Hematopoietic multipotent progenitor cell treated with erythropoietin and hydrocortisone succinate and interleukin-3 and kit ligand, for 15 days (in vitro differentiated cells): ENCODE results near the gene DAND5.
"Not testable (repeated sequence)": the region's sequence is repeated elsewhere in the genome, so short reads cannot be mapped to it uniquely, and the experiment has no call there.

Experiments
- DNase-seq: peaks from one replicate; pipeline ENCODE4 v3.0.0-alpha.2; 2015; ENCODE audit warnings: low spot score

DAND5 gene

DNA sequence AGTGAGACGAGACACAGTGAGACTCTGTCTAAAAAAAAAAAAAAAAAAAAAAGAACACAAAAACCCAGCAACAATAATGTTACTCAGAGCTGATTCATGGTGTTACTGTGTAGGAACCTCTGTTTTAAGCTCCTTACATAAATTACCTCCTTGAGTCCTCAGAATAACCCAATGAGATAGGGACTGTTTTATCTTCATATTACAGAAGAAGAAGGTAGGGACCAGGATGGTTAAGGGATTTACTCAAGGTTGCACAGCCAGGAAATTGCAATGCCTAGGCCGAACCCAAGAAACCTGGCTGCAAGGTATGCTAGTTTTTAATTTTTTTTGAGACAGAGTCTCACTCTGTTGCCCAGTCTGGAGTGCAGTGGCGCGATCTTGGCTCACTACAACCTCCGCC lies 1.5 kb upstream of the DAND5 start:
- DNase-seq: no peak

DNA sequence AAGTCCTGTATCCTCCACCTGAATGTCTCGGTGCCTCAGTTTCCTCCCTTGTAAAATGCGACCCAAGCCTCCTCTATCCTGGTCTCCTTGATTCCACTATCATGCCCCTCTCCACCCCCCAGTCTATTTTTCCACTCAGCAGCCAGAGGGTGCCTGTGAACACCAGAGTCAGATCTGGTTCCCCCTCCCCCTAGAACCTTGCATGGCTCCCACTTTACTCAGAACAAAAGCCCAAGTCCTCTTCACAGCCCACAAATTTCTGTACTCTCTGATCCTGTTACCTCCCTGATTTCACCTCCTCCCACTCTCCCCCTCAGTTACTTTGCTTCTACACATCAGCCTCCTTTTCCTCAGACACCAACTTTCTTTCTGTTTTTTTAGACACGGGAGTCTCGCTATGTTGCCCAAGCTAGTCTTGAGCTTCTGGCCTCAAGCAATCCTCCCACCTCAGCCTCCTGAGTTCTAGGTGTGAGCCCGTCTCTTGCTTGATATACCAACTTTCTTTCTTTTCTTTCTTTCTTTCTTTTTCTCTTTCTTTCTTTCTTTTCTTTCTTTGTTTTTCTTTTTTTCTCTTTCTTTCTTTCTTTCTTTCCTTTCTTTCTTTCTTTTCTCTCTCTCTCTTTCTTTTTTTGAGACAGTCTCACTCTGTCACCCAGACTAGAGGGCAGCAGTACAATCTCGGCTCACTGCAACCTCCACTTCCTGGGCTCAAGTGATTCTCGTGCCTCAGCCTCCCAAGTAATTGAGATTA lies 869 bp downstream of the DAND5 start:
- DNase-seq: no peak

- no peak for DNase-seq
These were observed 3.9 kb downstream of the DAND5 start for GRCh38 chr19:12973236-12973635.

GRCh38 chr19:12974301-12975220 lies 5.2 kb downstream of the DAND5 start:
- peak; percentile 73 for DNase-seq

DNA sequence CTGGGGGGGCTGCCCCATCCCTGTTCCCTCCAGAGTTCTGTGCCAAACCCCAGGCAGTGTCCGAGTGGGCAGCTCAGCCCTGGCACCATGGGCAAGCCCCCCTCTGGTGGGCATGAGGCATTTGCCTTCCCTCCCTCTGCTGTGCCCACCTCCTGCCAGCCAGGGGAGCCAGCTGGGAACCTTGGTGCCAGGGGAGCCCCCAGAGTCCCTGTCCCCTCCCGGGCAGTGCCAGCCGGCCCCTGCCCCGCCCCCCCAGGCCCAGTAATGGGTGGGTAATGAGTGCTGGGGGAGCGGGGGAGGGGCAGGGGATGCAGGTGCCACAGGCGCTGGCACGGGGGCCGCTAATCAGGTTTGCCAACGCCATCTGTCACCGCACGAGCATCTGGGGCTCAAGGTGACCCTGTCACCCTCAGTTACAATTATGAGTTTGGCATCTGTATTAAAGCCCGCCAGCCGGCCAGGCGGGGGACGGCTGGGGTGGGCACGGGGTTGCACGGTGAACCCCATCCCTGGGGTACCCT lies 5.9 kb downstream of the DAND5 start:
- no peak for DNase-seq

- not testable (repeated sequence) for DNase-seq
These were observed 6.7 kb downstream of the DAND5 start for GRCh38 chr19:12976109-12976508.

- no peak for DNase-seq
These were observed 10.6 kb downstream of the DAND5 start for GRCh38 chr19:12979974-12980373.

GRCh38 chr19:12982648-12983047 lies 13.3 kb downstream of the DAND5 start:
- no peak for DNase-seq

DNA sequence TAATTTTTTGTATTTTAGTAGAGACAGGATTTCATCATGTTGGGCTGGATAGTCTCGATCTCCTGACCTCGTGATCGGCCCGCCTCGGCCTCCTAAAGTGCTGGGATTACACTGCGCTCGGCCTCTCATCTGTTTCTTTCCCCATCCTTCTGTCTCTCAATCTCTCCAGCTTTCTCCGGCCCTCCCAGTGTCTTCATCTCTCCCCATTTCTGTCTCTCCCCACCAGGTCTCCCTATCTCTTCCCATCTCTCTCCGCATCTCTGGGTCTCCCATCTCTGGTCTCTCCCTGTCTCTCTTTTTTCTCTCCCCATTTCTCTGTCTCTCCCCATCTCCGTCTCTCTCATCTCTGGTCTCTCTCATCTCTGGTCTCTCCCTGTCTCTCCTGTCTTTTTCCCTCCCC lies 13.7 kb downstream of the DAND5 start:
- no peak for DNase-seq

DNA sequence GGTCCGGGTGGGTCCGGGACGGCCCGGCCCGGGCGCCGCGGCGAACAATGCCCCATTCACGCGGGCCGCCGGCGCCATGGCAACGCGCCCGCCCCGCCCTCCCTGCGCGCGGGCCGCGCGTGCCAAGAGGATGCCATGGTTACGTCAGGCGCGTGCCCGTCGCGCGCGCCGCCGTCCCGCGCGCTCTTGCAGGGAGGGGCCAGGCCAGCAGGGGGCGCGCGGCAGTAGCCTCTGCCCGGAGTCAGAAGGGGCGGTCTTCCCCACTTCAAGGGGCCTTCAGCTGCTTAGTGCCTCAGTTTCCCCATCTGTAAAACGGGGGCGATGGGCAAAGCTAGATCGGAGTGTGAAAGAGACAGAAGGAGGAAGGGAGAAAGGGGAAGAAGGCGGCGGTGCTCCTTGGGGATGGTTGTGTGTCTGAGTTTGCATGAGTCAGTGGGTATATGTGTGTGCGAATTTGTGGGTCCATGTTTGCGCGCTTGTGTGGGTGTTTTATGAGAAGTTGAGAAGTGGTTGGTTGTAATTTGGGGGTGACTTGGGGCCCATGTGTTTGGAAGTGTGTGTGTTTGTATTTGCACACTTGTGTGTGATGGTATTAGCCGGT lies 14.3 kb downstream of the DAND5 start:
- peak; percentile 85 for DNase-seq

GRCh38 chr19:12984143-12984627 lies 14.8 kb downstream of the DAND5 start:
- no peak for DNase-seq

DNA sequence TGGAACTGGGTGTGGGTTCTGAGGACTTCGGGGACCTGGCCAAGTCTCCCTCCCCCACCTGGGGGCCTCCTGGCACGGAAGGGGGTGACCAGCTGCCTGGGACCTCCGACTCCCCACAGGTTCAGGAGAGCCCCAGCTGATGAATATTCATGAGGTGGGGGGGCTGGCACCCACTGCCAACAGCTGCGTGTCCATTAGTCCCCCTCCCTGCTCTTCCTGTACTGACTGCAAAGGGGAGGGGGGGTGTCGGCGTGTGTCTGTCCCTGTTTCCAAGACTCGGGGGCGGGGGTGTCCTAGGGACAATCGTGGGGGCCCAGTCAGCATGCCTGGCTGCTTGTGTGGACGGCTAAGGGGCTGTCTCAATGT lies 15.3 kb downstream of the DAND5 start:
- no peak for DNase-seq

- DNase-seq: no peak
These were observed 15.8 kb downstream of the DAND5 start for GRCh38 chr19:12985049-12985776.

DNA sequence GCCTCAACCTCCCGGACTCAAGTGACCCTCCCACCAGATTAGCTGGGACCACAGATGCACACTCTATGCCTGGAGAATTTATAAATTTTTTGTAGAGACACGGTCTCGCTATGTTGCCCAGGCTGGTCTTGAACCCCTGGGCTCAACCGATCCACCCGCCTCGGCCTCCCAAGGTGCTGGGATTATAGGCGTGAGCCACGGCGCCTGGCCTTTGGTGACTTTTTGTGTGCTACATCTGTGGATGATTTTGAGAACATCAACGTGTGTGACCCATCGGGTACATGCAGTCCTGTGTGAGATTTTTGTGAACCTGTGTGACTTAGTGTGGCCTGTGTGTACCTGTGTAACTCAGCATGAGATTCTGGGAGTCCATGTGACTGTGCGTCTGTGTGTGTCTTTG lies 17.4 kb downstream of the DAND5 start:
- DNase-seq: no peak

DNA sequence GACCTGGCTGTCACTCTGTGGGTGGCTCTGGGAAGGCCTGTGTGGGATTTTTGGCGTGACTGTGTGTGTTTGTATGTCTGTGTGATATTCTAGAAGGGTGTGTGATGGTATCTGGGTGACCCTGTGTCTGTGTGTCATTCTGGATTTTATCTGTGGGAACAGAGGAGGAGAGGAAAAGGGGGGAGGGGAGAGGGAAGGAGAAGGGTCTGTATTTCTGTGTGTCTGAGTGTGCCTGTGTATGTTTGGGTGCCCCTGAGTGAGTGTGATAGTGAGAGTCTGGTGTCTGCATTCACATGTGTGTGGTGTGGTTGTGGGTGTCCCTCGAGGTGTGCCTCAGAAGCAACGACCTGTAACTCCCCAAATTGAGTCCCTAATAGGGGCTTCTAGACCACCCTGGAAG lies 17.8 kb downstream of the DAND5 start:
- no peak for DNase-seq

GRCh38 chr19:12987781-12988180 lies 18.4 kb downstream of the DAND5 start:
- no peak for DNase-seq

DNA sequence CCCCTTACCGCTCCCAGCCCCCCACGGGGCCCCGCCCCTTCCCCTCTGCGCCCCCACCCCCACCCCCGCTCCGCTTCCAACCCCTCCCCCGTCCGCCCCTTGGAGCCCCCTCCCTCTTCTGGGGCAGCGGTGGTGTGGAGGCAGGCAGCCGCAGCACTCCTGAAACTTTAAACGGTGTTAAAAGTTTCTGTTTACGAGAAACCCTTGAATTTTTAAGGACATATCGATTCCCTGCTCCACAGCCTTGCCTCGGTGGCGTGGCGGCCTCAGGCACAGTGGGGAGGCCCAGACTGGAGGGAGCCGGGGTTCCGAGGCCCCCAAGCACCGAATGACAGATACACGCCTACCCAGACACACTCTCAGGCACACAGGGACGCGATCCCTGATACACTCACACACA lies 21.1 kb downstream of the DAND5 start:
- no peak for DNase-seq

GRCh38 chr19:12990853-12991252 lies 21.5 kb downstream of the DAND5 start:
- no peak for DNase-seq

- no peak for DNase-seq
These were observed 21.9 kb downstream of the DAND5 start for GRCh38 chr19:12991296-12991695.

DNA sequence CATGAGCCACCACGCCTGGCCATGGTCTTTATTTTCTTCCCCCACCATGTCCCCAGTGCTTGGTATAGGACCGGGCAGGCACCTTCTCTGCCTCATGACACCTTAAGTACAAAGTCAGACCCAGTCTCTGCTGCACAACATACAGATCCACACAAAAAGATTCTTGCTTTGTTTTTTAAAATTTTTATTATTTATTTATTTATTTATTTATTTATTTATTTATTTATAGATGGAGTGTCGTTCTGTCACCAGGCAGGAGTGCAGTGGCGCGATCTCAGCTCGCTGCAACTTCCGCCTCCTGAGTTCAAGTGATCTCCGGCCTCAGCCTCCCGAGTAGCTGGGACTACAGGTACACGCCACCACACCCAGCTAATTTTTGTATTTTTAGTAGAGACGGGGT lies 23.4 kb downstream of the DAND5 start:
- no peak for DNase-seq

DNA sequence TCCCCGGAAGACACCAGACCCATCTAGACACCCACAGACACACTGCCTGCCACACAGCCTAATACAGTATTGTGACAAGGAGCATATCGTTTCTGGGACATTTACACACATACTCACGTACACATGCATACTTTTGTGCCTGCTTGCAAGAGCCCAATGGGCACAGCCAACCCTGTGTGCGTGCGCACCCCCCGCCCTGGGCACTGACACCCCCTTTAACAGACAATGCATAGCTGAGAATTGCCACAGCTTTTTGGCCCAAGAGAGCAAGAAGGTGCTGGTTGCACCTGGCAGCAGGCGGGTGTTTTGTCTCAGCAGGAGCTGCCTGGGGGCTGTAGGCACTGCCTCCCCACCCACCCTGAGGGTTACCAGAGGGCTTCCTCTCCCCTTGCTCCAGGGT lies 24.2 kb downstream of the DAND5 start:
- no peak for DNase-seq
